OCI-LY1 (cell line): ENCODE results near the gene SCN4B.

Source experiments
- CTCF ChIP-seq: fragments of 200-600 bp; sonication (generic), shearing (Covaris generic); IDR thresholded peaks from 2 replicates; pipeline ENCODE4 v1.5.1; 2017; ENCODE audit warnings: mild to moderate bottlenecking, antibody characterized with exemption, low read length, moderate library complexity, mixed read lengths
- EZH2 ChIP-seq: fragments of 200-600 bp; sonication (generic), shearing (Covaris generic); IDR thresholded peaks from 2 replicates; pipeline ENCODE4 v1.8.0; 2017; ENCODE audit warnings: borderline replicate concordance, mixed run types, mild to moderate bottlenecking, antibody characterized with exemption, low read length, moderate library complexity, mixed read lengths

GRCh38 chr11:118174006-118174567, 21.5 kb upstream of the SCN4B start:
- TF ChIP-seq CTCF = no peak
- no peak for TF ChIP-seq EZH2
